Hippocampal formation (tissue), 2 donors: ENCODE measurements around the gene OIP5.
"Not testable (repeated sequence)": the region's sequence is repeated elsewhere in the genome, so short reads cannot be mapped to it uniquely, and the experiment has no call there.

Experiments
- DNase-seq, 2 donors: peaks; one replicate each; lab custom pipeline; 2025; lab: John Stamatoyannopoulos, UW

The OIP5 gene

DNA sequence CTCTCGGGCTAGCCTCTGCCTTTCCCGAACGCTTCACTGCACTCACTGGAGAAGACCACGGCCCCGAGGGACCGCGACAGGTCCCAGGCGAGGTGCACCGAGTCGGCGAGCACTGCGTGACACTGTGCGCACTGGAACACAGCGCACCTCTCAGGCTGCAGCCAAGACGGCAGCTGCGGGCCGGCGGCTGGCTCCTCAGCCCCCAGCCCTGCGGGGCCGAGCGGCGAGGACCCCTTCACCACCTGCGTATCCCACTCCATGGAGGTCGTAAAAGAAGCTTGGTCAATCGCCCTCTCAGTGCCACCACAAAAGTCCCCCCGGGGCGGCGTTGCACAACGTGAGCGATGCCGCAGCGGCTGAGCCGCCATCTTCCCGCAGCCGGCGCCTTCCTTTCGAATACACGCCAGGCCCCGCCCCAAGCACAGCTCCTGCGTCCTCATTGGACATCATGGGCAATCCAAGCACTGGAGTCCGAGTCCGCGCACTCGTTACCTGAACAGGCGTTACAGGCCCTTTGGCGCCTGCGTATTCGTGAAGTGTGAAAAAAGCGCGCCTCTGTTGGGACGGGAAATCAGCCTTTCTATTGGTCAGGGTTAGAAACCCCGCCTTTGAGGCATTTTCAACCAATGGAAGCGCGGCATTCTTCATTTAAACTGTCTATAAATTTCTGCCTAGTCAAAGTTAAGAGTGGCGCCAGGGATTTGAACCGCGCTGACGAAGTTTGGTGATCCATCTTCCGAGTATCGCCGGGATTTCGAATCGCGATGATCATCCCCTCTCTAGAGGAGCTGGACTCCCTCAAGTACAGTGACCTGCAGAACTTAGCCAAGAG, at the start of gene OIP5, which contains the start of gene NUSAP1:
Gene OIP5, minus strand, starts transcription at position 398 of the 832 bp plus-strand sequence. Its CDS starts 30 bp downstream, at position 368.
Gene NUSAP1, plus strand, starts transcription at position 688 of the 832 bp plus-strand sequence. Its CDS starts 77 bp downstream, at position 765.
- DNase-seq, result peak; percentile 92 to 94

DNA sequence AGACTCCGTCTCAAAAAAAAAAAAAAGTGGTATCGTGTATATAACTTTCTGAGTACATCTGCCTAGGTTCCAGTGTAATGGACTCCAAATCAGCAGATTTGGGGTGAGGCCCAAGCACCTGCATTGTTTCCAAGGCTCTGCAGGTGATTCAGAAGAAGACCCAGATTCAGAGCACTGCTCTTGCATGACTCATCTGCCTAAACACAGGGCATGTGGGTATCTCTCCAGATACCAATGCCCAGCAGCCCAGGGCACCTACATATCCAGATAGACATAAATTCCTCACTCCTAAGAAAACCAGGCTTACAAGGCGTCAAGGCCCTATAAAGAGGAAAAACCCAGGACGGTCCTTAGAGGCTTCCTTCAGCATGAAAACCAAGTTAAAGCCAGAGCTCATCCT, 45.6 kb upstream of the OIP5 start:
- DNase-seq, result no peak

DNA sequence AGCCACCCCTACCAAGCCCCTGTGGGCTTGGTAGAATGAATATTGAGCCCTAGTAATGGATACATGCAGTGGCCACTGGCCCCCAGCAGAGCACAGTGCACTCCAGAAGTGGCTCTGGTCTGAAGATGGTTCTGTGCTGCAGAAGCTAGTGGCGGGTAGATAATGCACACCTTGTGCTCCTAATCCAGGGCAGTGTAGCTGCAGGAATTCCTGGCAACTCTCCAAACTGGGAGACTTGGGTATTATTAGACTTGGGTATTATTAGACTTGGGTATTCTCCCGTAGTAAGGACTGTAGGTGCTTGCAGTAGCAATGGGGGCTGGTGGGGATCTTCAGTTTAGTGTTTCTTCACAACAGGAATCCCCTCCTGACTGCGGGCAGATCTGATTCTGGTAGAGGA, 35.0 kb upstream of the OIP5 start:
- no peak for DNase-seq

DNA sequence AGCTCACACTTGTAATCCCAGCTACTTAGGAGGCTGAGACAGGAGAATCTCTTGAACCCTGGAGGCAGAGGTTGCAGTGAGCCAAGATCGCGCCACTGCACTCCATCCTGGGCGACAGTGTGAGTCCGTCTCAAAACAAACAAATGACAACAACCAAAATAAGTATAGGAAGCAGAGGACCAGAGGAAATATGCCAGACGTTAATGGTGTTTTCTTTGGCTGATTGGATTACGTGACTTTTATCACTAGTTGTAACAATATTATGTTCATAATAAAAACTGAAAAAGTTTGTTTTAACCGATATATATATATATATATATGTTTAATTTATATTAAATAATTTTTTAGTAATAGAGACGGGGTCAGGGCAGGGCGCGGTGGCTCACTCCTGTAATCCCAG, 22.0 kb upstream of the OIP5 start:
- no peak for DNase-seq

DNA sequence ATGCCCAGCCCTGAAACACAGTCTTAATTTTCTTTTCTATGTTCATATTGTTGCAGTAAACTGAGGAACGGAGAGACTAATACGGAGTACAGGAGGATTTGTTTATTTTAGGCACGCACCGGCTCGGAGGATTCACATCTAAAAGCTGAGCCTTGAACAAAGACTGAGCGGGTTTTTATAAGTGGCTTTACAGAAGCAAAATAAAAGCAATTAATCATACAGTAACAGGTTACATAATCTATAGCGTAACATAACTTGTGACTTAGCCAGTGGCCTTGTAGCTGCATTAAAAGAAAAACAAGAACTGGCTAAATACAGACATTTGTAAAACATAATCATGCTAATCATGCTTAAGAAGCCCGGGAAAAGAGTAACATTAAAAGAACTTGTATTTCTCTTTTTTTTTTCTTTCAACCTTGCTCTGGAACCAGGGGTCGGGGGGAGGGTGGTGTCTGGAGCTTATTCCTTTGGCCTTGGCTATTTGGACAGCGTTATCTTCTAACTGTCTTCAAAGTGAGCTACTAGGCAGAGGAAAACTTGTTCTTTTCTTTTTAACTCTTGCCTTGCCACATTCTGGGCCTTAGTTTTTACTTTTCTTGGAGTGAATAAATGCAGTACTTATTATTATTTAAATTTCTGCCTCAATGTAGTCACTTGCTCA, 17.8 kb upstream of the OIP5 start:
- no peak for DNase-seq

DNA sequence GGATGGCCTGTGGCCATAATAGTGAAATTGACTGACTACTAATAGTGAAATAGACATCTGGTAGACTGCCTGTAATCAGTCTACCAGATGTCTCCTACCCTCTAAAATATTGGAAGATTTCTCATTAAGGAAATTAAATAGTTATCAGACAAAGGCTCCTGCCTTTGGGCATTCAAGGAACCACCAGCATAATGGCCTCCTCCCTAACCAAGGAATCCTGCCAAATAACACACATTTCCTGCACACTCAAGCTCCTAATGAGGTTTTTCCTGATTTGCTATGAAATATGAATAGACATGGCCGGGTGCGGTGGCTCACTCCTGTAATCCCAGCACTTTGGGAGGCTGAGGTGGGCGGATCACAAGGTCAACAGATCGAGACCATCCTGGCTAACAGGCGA, 14.8 kb upstream of the OIP5 start:
- DNase-seq, result no peak

DNA sequence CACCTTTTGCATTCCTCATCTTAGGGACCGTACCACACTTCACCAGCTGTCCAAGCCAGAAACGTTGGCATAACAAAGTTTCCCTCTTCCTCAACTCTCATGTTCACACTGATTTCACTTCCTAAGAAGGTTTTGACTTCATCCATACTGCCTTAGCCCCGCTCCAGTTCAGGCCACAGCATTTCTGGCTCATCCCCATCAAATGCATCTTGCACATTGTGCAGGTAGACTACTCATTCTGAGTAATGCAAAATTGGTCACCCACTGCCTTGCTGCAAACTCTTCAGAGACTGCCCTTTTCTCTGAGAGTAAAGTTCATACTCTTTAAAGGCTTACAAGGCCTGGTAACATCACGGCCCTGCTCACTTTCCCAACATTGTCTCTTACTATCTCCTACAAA, 9.1 kb upstream of the OIP5 start:
- DNase-seq, result no peak

DNA sequence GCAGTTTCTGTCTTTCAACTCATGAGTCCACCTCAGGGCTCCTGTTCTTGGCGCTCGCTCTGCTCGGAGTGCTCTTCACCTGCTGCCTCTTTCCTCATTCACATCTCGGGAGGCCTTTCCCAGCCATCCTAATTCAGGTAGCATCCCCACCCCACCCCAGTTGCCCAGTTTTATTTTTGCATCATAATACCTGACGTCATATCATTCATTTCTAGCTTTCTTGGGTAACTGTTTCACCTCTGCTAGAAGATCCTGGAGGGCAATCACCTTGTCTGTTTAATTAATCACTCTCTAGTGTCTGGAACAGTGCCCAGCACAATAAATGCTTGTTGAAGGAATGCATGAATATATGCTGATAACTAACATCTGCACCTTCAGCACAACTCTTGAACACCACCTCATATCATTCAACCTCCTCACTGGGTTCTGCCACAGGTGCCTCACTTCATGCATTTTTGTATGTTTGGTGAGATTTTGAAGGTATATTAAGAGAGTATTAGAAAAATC, 7.9 kb upstream of the OIP5 start:
- no peak for DNase-seq

DNA sequence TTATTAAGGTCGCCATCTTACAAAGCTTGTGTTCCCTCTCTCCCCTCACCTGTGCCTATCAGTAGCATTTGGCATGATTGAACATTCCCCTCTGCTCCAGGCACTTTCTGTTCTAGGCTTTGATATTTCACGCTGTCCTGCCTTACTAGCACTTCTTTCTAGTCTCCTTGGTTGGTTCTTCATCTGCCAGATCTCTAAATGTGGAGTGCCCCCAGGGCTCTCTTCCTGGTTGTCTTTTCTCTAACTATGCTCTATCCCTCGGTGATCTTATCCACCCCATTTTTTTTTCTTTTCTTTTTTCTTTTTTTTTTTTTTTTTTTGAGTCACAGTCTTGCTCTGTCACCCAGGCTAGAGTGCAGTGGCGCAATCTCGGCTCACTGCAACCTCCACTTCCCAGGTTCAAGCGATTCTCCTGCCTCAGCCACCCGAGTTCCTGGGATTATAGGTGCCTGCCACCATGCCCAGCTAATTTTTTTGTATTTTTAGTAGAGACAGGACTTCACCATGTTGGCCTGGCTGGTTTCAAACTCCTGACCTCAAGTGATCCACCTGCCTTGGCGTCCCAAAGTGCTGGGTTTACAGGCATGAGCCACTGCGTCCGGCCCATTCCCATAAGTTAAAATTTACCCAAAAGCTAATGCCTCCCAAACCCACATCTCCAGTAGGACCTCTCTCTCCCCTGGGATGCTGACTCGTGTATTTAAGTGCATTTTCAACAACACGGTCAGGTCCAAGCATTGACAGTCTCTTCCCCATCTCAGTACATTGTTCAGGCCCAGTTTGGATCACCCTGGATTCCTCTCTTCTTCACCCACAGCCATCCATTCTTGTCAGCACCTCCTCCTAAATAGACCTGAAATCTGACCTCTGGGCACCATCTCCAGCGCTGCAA, 5.5 kb upstream of the OIP5 start:
- no peak for DNase-seq

DNA sequence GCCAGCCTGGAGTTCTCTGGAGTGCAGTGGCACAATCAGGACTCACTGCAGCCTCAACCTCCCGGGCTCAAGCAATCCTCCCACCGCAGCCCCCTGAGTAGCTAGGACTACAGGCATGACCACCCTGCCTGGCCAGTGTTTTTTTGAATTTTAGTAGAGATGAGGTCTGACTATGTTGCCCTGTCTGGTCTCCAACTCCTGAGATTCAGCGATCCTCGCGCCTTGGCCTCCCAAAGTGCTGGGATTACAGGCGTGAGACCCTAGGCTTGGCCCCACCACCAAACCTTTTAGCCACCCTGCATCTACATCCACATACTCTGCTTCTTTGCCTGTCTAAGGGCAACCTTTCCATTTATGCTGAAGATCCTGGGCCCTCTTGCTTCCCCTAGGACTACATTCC, 4.7 kb upstream of the OIP5 start:
- DNase-seq, result no peak

DNA sequence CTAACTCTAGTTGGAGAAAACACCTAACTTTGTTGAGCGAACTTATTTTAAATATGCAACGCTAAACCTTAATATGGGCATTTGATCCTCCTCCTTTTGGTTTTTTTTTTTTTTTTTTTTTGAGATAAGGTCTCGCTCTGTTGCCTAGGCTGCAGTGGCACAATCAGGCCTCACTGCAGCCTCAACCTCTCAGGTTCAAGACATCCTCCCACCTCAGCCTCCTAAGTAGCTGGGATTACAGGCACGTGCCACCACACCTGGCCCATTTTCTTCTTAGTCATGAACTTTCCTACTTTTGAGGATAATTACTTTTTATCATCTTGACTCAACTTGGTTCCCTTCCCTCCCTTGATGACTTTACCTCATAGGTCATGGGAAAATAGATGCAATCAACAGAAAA, 4.2 kb upstream of the OIP5 start:
- DNase-seq, result no peak

DNA sequence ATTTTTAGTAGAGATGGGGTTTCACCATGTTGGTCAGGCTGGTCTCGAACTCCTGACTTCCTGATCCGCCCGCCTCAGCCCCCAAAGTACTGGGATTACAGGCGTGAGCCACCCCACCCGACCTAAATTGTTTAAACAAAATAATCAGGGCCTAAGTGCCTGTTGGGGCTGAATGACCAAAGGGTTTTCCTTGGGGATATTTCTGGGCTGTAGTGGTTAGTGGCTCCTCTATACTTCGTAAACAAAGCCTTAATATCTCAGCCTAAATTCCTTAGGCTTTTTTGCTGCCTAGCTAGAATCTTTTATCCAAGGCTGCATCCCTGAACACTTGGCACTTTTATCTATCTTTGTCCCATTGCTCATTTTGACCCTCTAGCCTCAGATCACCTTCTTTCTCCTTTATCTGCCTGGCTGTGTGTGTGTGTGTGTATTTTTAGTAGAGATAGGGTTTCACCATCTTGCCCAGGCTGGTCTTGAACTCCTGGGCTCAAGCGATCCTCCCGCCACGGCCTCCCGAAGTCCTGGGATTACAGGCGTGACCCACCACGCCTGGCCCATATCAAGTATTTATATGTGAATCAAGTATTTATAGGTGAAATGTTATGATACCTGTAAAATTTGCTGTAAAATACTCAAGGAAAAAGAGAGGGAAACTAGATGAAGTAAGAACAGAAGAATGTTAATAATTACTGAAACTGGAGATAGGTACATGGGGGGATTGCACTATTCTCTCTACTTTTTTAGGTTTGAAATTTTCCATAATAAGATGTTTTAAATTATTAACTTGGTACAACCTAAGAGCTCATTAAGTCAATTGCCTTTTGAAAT, 2.1 kb upstream of the OIP5 start:
- DNase-seq, result no peak

DNA sequence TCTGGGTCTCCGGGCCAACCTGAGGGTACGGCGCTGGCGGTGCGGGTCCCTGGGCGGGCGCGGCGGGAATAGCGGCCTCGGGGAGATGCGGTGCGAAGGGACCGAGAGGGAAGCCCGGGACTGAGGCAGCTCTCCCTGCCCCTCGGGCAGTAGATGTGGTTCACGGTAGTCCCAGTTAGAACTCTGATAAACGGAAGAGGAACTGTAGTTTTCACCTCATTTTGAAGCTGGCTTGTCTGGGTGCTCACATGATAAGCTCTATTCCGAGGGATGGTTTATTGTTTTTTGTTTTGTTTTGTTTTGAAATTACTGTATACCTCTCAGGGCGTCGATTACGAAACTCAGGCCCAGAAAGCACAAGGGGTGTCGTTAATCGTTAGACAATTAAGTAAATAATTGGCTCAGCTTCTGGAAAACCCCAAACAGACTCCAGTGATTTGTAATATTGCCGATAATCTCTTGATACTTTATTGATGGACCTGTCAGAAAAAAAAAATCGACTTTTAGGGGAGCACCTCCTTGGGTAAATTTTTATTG, 703 bp upstream of the OIP5 start:
- no peak for DNase-seq

DNA sequence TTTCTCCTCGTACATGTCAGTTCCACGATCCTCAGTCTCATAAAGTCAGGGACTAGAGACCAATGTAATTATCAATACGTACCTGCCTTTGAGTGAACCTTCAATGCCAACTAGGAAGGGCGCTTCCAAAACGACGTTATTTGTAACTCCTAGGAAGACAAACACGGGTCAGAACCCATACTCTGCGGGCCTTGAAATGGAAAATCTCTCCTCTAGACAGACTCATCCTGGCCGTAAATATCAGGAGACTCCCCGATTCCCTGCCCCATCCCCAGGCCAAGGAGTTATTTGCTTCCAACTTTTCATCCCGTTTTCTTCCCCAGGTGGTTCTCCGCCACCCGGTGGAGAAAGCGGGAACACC, 578 bp downstream of the OIP5 start:
- DNase-seq, result no peak

DNA sequence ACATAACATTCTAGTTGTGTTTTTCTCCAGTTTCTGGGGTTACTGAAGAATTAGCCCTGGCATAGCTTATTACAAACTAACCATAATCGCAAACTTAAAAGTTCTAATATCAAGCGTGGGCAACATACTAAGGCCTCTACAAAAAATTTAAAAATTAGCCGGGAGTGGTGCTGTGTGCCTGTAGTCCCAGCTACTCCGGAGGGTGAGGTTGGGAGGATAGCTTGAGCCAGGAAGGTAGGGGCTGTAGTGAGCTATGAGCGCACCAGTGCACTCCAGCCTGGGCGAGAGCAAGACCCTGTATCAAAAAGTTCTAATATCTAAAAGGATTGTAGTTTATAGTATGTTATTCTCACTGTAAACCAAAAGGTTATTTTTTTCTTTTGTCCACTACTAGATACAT, 1.1 kb downstream of the OIP5 start:
- DNase-seq, result no peak

DNA sequence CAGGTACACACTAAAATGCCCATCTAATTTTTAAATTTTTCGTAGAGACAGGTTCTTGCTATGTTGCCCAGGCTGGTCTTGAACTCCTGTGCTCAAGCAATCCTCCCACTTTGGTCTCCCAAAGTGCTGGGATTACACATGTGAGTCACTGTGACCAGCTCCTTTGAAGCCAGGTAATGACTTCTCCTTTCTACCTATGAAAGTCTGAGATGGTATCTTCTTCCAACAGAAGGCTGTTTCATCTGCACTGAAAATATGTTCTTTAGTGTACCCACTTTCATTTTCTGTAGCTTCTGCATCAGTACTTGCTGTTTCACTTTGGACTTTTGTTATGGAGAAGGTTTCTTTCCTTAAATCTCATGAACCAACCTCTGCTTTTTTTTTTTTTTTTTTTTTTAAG, 8.8 kb downstream of the OIP5 start:
- no peak for DNase-seq

DNA sequence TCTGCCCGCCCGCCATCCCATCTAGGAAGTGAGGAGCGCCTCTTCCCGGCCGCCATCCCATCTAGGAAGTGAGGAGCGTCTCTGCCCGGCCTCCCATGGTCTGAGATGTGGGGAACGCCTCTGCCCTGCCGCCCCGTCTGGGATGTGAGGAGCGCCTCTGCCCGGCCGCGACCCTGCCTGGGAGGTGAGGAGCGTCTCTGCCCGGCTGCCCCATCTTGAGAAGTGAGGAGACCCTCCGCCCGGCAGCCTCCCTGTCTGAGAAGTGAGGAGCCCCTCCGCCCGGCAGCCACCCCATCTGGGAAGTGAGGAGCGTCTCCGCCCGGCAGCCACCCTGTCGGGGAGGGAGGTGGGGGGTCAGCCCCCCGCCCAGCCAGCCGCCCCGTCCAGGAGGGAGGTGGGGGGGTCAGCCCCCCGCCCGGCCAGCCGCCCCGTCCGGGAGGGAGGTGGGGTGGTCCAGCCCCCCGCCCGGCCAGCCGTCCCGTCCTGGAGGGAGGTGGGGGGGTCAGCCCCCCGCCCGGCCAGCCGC, 11.5 kb downstream of the OIP5 start:
- DNase-seq, result not testable (repeated sequence)

DNA sequence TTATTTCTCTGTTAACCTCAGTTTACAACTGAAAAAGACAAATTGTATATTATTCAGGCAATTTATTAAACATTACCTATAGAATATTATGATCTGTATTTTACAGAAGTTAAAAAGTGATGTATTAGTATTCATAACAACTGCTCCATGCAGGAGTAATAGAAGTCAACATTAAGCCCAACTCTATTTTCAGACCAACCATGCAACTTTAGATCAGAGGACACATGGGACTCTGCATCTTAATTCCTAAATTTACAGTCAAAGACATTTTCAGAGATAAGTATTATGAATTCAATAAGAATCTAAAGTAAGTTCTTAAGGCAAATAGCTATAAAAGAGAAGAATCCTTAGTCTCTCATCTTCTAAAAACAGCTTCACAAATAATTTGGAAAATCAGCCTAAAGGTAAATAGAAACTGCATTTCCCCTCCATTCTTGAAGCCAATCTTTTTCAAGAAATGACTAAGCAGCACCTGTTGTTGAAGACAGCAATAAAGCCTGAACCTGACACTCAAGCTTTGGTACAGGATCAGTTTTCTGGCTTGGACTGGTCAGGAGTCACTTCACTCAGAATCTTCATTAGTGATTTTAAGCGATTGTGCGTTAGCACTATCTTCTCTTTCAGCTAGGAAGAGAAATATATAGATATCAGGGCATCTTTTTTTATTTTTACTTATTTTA, 23.0 kb downstream of the OIP5 start:
- DNase-seq, result no peak

DNA sequence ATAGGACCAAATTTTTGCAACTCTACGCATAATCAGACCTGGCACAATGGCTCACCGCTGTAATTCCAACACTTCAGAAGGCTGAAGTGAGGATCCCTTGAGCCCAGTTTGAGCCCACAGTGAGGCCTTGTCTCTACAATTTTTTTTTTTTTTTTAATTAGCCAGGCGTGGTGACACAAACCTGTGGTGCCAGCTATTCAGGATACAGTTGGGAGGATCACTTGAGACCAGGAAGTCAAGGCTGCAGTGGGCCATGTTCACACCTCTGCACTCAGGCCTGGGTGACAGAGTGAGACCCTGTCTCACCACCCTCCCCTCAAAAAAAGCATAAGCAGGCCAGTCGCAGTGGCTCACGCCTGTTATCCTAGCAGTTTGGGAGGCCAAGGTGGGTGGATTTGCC, 24.7 kb downstream of the OIP5 start:
- no peak for DNase-seq

DNA sequence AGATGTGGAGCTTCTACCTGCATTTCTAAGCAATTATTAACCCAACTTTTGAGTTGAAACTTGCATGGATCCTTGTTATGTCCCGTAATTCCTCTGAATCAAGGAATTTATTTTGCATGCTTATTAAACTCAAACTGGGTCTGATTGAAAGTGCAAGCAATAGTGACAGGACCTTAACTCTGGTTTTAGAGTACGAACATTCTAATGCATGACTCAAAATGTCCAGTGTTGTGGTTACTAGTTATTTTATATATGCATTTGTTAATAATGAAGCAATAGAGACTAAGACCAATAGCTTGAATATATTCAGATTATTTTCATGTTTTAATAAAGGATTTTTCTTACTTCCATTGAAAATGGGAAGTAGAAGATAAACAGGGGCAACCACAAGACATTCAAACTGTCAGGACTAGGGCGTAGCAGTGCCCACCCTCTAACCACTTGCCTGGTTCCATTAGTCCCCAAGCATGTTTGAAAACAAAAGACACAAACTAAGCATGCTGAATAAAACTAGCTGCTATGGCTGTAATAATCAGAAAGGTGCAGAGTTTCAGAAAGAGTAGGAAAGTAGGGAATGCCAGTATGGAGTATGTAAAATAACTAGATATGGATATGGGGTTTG, 28.1 kb downstream of the OIP5 start:
- no peak for DNase-seq
